Measurements from ENCODE around the gene LMF2. TPM values are rescaled to one million over a fixed set of nuclear protein-coding genes. Genes with fewer than 3 reads are reported as not detected.
A peak's percentile ranks its signal among the peaks of the same experiment; 100 is the strongest.

The LMF2 gene
- total RNA-seq, 1 experiment from 2014 or later: 48.8 TPM

- H3K4me1 ChIP-seq: no peaks in the 10 kb centered on the region
- H3K36me3 ChIP-seq: no peaks in the 10 kb centered on the region
- H3K27me3 ChIP-seq: peaks cover 20% of the 10 kb centered on the region; the same call in 1 of the 2 replicates
- H3K9me3 ChIP-seq (replicated peaks): no peaks in the 10 kb centered on the region
- H3K27ac ChIP-seq: no peak overlapping the region
- no peak overlapping the region for H3K4me3 ChIP-seq
- DNase-seq: no peak
These were observed 17.9 kb downstream of the LMF2 start for GRCh38 chr22:50489363-50490243.

- no peaks in the 10 kb centered on the region for H3K4me1 ChIP-seq
- H3K27ac ChIP-seq: no peak overlapping the region
- DNase-seq: no peak
- H3K9me3 ChIP-seq (replicated peaks): no peaks in the 10 kb centered on the region
- peaks cover 20% of the 10 kb centered on the region; the same call in 1 of the 2 replicates for H3K27me3 ChIP-seq
- no peak overlapping the region for H3K4me3 ChIP-seq
- H3K36me3 ChIP-seq: no peaks in the 10 kb centered on the region
These were observed 18.6 kb downstream of the LMF2 start for GRCh38 chr22:50488886-50489285.

- Histone ChIP-seq H3K9me3 (replicated peaks) (no peaks in the 10 kb centered on the region), H3K27ac (no peak overlapping the region), H3K4me1 (no peaks in the 10 kb centered on the region), H3K27me3 (peaks cover 23% of the 10 kb centered on the region; the same call in 1 of the 2 replicates), H3K36me3 (no peaks in the 10 kb centered on the region), H3K4me3 (no peak overlapping the region)
- no peak for DNase-seq
These were observed 19.4 kb downstream of the LMF2 start for GRCh38 chr22:50488006-50488677.

GRCh38 chr22:50487290-50488005 is 20.1 kb downstream of the LMF2 start:
- Histone ChIP-seq H3K4me1 (no peaks in the 10 kb centered on the region), H3K27me3 (peaks cover 23% of the 10 kb centered on the region; the same call in 1 of the 2 replicates), H3K9me3 (replicated peaks) (no peaks in the 10 kb centered on the region), H3K4me3 (no peak overlapping the region), H3K36me3 (no peaks in the 10 kb centered on the region), H3K27ac (no peak overlapping the region)
- DNase-seq: no peak

GRCh38 chr22:50486561-50487289 is 20.8 kb downstream of the LMF2 start, which contains the start of gene MIOX:
MIOX (plus strand) TSS chr22:50486859; CDS start chr22:50486898, 39 bp downstream.
- Histone ChIP-seq H3K36me3 (no peaks in the 10 kb centered on the region), H3K9me3 (replicated peaks) (no peaks in the 10 kb centered on the region), H3K27ac (no peak within 1 kb of the TSS), H3K27me3 (peaks cover 23% of the 10 kb centered on the region; the same call in 1 of the 2 replicates), H3K4me3 (no peak within 1 kb of the TSS), H3K4me1 (no peaks in the 10 kb centered on the region)
- no peak for DNase-seq

GRCh38 chr22:50485221-50486131 is 22.0 kb downstream of the LMF2 start:
- no peaks in the 10 kb centered on the region for H3K4me1 ChIP-seq
- no peaks in the 10 kb centered on the region for H3K9me3 ChIP-seq (replicated peaks)
- H3K27me3 ChIP-seq: peaks cover 23% of the 10 kb centered on the region; the same call in 1 of the 2 replicates
- peak; percentile 59 to 66 for DNase-seq
- no peak overlapping the region for H3K27ac ChIP-seq
- H3K36me3 ChIP-seq: no peaks in the 10 kb centered on the region
- no peak overlapping the region for H3K4me3 ChIP-seq

- Histone ChIP-seq H3K27me3 (peaks cover 23% of the 10 kb centered on the region; the same call in 1 of the 2 replicates), H3K4me3 (no peak overlapping the region), H3K9me3 (replicated peaks) (no peaks in the 10 kb centered on the region), H3K36me3 (no peaks in the 10 kb centered on the region), H3K27ac (no peak overlapping the region), H3K4me1 (no peaks in the 10 kb centered on the region)
- no peak for DNase-seq
These were observed 23.3 kb downstream of the LMF2 start for GRCh38 chr22:50483977-50484853.

GRCh38 chr22:50483556-50483955 is 23.9 kb downstream of the LMF2 start:
- 0 out of 2 replicates have a peak, but pooled peaks cover under 1% of the 10 kb centered on the region for H3K4me1 ChIP-seq
- peaks cover 23% of the 10 kb centered on the region; the same call in 1 of the 2 replicates for H3K27me3 ChIP-seq
- no peak overlapping the region for H3K27ac ChIP-seq
- no peak for DNase-seq
- H3K9me3 ChIP-seq (replicated peaks): no peaks in the 10 kb centered on the region
- no peaks in the 10 kb centered on the region for H3K36me3 ChIP-seq
- no peak overlapping the region for H3K4me3 ChIP-seq

- Histone ChIP-seq H3K4me1 (peaks cover 2% of the 10 kb centered on the region; the same call in 1 of the 2 replicates), H3K27me3 (peaks cover 23% of the 10 kb centered on the region; the same call in 1 of the 2 replicates), H3K27ac (no peak overlapping the region), H3K9me3 (replicated peaks) (no peaks in the 10 kb centered on the region), H3K4me3 (no peak overlapping the region), H3K36me3 (no peaks in the 10 kb centered on the region)
- no peak for DNase-seq
These were observed 24.4 kb downstream of the LMF2 start for GRCh38 chr22:50483106-50483505.

GRCh38 chr22:50482107-50483074 is 25.1 kb downstream of the LMF2 start:
- Histone ChIP-seq H3K36me3 (no peaks in the 10 kb centered on the region), H3K4me3 (no peak overlapping the region), H3K4me1 (peaks cover 4% of the 10 kb centered on the region), H3K27ac (no peak overlapping the region), H3K27me3 (peaks cover 20% of the 10 kb centered on the region; the same call in 1 of the 2 replicates), H3K9me3 (replicated peaks) (no peaks in the 10 kb centered on the region)
- no peak for DNase-seq

- H3K27ac ChIP-seq: no peak within 1 kb of the TSS
- H3K9me3 ChIP-seq (replicated peaks): no peaks in the 10 kb centered on the region
- peaks cover 10% of the 10 kb centered on the region for H3K4me1 ChIP-seq
- no peak within 1 kb of the TSS for H3K4me3 ChIP-seq
- H3K36me3 ChIP-seq: no peaks in the 10 kb centered on the region
- DNase-seq: no peak
- peaks cover 11% of the 10 kb centered on the region; the same call in 1 of the 2 replicates for H3K27me3 ChIP-seq
These were observed 25.9 kb downstream of the LMF2 start, which contains the start of gene ADM2 for GRCh38 chr22:50481440-50482106. ADM2 (plus strand) TSS chr22:50481543; CDS start chr22:50481848, 305 bp downstream.
